ENCODE measurements around the gene CEP112.

GRCh38 chr17:65918916-65919315, 273.0 kb downstream of the CEP112 start:
- TF ChIP-seq POLR2A (IDR thresholded peaks at IDR 0.05; ENCODE audit: low read length): no peak
- no peak for TF ChIP-seq GATA1 (IDR thresholded peaks at IDR 0.05; ENCODE audit: low read depth, low read length)

All from erythroblast (primary cell).